ENCODE data around the gene APBB2.

- TF ChIP-seq, protein P1, sequence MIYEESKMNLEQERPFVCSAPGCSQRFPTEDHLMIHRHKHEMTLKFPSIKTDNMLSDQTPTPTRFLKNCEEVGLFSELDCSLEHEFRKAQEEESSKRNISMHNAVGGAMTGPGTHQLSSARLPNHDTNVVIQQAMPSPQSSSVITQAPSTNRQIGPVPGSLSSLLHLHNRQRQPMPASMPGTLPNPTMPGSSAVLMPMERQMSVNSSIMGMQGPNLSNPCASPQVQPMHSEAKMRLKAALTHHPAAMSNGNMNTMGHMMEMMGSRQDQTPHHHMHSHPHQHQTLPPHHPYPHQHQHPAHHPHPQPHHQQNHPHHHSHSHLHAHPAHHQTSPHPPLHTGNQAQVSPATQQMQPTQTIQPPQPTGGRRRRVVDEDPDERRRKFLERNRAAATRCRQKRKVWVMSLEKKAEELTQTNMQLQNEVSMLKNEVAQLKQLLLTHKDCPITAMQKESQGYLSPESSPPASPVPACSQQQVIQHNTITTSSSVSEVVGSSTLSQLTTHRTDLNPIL (CRISPR knock-in tag; IDR thresholded peaks at IDR 0.05; ENCODE audit: low read depth), result no peak
- TF ChIP-seq TSHZ2 (CRISPR knock-in tag; IDR thresholded peaks at IDR 0.05) (no peak), ZNF565 (CRISPR knock-in tag; conservative IDR thresholded peaks at IDR 0.05; ENCODE audit: low read depth) (no peak), ZC3H10 (CRISPR knock-in tag; IDR thresholded peaks at IDR 0.05) (no peak), ZNF8 (CRISPR knock-in tag; IDR thresholded peaks at IDR 0.05) (no peak), ARNTL (CRISPR knock-in tag; IDR thresholded peaks at IDR 0.05; ENCODE audit: borderline replicate concordance, low read depth) (no peak), PPARA (CRISPR knock-in tag; IDR thresholded peaks at IDR 0.05; ENCODE audit: borderline replicate concordance) (no peak), ESRRG (CRISPR knock-in tag; IDR thresholded peaks at IDR 0.05) (no peak), PATZ1 (CRISPR knock-in tag; IDR thresholded peaks at IDR 0.05; ENCODE audit: borderline replicate concordance) (no peak)
Measured at GRCh38 chr4:41145571-41146078, 68.7 kb downstream of the APBB2 start.

Data from SK-N-SH treated with all-trans-retinoic acid at 6 μM for 48 hours (cell line).